HG03565 (cell line): Measurements from ENCODE around the gene TPSAB1.
"Not testable (repeated sequence)": the region's sequence is repeated elsewhere in the genome, so short reads cannot be mapped to it uniquely, and the experiment has no call there.

Source experiments
- ATAC-seq: cut with Tn5 transposase; IDR thresholded peaks from one replicate; pipeline ENCODE4 v1.9.1; 2021; ENCODE audit warnings: mild to moderate bottlenecking, moderate library complexity; ENCODE audit not compliant: unreplicated experiment

Gene TPSAB1

DNA sequence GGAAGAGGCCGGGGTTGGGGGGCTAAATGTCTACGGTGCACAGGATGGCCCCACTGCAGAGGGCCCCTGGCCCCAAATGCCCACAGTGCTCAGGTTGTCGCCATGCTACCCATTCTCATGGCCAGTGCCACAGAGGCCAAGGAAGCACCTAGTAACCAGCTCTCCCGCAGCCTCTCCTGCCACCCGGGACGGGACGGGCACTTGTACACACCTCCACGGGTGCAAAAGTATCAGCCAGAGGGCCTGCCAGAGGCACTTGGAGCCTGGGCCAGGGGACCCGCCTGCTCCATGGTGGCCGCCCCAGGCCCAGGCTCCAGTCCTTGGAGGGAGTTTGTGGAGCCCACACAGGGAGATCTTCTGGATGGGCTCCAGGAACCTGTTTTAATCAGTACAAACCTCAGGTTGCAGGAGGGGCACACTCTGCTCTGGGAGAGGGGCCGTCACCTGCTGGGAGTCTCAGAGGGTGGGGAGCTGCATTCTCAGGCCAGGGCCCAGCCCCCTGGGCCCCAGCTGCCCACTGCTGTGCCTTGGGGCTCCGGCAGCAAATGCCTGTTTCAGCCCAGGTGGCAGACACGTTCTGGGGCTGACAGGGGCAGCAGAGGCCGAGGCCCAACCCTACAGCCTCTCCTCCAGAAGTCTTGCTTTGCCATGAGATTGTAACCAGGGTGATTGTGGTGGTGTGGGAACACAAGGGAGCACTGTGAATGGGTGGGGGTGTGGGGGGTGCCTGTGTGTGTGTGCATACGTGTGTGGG is 23.3 kb downstream of the TPSAB1 start:
- ATAC-seq = no peak

DNA sequence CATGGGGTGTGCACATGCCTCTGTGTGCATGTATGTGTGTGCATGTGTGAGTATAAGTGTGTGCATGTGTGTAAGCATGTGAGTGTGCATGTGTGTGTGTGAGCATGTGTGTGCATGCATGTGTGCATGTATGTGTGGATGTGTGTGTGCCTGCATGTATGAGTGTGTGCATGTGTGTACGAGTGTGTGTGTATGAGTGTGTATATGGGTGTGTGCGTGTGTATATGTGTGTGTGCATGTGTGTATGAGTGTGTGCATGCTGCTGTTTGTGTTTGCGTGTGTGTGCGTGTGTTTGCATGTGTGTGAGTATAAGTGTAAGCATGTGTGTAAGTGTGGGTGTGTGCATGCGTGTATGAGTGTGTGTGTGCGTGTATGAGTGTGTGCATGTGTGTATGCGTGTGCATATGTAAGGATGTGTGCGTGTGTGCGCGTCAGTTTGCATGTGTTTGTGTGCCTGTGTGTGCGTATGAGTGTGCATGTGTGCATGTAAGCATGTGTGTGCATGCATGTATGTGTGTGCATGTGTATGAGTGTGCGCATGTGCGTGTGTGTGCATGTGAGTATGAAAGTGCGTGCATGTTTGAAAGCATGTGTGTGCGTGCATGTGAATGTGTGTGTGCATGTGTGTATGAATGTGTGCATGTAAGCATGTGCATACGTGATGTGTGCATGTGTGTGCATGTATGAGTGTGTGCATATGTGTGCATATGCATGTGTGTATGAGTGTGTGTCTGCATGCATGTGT is 24.0 kb downstream of the TPSAB1 start:
- no peak for ATAC-seq

DNA sequence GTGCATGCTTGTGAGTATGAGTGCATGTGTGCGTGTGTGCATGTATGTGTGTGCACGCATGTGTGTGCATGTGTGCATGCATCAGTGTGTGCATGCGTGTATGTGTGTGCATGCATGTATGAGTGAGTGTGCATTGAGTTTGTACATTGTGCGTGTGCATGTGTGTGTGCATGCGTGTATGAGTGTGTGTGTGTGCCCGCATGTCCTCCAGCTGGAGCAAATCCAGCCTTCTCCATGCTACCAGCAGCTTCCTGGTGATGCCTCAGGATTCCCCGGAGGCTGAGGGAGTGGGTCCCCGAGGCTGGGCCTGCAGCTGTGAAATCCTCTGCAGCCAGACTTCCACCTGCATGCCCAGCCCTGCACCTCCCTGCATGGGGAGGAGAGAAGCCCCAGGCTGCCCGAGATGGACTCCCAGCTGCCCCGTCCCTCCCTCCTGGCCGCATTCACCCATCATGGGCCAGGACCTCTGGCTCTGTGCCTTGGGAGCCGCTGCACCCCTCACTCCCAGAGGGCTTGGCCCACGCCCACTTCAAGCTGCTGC is 24.7 kb downstream of the TPSAB1 start:
- no peak for ATAC-seq

DNA sequence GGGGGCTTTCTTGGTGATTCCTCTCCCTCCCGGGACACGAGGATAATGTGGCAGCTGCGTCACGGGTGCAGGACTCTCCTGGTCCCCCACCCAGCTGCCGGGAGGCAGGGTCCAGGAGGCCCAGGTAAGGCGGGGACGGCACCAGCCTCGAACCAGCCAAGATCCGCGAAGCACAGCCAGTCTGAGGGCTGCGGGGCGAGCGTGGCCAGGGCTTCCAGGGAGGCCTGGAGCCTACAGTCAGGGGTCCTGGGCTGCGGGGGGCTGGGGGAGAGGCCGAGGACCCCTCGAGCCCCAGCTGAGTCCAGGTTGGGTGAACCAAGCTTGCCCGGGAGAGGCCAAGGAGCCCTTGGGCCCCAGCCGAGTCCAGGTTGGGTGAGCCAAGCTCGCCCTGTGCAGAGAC is 25.3 kb downstream of the TPSAB1 start:
- ATAC-seq = no peak

DNA sequence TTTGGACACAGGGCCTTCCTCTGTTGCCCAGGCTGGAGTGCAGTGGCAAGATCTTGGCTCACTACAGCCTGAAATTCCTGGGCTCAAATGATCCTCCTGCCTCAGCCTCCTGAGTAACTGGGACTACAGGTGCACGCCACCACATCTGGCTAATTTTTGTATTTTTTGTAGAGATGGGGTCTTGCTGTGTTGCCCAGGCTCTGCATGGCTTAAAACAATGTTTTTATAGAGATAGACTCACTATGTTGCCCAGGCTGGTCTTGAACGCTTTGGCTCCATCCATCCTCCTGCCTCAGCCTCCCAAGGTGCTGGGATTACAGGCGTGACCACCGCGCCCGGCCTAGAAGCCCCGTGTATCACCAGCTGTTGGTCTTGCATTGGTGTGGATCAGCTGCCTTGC is 28.9 kb downstream of the TPSAB1 start:
- ATAC-seq = not testable (repeated sequence)

DNA sequence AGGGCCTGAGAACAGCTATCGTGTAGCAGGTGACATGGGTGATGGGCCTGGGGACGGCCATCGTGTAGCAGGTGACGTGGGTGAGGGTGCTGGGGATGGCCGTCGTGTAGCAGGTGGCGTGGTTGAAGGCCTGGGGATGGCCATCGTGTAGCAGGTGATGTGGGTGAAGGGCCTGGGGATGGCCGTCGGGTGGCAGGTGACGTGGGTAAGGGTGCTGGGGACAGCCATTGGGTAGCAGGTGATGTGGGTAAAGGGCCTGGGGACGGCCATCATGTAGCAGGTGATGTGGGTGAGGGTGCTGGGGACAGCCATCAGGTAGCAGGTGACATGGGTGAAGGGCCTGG is 30.8 kb downstream of the TPSAB1 start:
- ATAC-seq = no peak

DNA sequence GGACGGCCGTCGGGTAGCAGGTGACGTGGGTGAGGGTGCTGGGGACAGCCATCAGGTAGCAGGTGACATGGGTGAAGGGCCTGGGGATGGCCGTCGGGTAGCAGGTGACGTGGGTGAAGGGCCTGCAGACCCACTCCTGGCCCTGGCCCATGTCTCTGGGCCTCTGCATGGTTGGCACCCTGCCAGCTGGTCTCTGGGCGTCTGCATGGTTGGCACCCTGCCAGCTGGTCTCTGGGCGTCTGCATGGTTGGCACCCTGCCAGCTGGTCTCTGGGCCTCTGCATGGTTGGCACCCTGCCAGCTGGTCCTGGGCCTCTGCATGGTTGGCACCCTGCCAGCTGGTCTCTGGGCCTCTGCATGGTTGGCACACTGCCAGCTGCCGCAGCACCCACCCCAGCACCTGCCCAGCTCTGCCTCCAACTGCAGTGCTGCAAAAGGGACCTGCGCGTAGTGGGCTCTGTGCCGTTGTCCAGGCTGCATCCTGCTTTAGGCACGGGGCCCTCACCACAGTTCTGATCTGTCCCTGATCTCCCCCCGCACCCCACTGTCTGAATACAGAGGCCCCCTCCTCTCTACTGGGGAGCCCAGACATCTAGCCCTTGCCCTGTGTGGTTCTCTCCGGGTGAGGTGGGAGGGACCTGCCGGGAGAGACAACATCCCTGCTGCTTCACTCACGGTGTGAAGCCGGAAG is 31.4 kb downstream of the TPSAB1 start:
- not testable (repeated sequence) for ATAC-seq

DNA sequence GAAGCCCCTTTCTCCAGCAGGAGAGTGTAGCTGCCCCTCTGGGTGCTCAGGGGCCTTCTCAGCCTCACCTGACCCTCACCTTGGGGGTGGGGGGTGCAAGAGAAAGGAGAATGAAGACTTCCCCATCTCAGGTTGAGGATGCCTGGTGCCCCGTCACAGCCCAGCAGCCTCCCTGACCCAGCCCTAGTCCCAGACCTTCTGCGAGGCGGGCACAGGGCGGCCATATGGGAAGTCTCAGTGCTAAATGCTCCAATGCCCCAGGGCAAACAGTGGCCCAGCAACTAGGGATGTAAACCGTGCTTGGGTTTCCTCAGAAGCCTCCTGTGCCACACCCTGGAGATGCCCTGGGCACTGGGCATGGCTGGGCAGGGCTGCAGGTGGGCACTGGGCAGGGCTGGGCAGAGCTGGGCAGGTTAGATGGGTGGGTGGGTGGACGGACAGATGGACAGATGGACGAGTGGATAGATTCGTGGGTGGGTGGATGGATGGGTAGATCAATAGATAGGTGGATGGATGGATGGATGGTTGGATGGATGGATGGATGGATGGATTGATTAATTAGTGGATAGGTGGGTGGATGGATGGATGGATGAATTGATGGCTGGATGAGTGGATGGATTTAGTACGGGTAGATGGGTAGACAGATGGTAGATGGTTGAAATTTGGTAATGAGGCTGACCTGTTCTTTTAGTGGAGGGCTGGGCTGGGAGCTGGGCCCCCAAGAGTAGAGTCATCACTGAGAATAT is 32.1 kb downstream of the TPSAB1 start:
- ATAC-seq = no peak

DNA sequence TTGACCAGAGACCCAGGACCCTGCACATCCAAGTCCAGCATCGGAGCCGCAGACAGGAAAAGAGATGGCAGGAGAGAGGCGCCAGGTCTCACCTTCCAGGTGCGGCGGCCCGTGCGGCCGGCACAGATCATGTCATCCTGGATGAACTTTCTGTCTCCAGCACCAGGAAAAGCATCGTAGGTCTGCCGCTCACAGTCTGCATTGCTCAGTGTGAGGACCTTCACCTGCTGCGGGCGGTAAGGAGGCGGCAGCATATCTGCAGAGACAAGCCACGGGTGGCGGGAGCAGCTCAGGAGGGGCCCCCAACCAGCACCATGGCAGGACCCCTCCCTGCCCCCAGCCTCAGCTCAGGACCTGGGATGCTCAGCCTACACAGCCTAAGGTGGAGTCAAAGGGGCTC is 33.3 kb downstream of the TPSAB1 start:
- no peak for ATAC-seq

DNA sequence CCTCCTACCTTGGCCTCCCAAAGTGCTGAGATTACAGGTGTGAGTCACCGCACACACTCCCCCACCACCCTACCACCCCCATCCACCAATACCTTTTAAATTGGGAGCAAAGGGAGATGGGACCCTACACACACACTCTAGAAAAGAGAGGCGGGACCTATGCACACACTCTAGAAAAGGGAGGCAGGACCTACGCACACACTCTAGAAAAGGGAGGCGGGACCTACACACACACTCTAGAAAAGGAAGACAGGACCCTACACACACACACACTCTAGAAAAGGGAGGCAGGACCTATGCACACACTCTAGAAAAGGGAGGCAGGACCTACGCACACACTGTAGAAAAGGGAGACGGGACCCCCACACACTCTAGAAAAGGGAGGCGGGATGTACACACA is 34.3 kb downstream of the TPSAB1 start:
- ATAC-seq = no peak

DNA sequence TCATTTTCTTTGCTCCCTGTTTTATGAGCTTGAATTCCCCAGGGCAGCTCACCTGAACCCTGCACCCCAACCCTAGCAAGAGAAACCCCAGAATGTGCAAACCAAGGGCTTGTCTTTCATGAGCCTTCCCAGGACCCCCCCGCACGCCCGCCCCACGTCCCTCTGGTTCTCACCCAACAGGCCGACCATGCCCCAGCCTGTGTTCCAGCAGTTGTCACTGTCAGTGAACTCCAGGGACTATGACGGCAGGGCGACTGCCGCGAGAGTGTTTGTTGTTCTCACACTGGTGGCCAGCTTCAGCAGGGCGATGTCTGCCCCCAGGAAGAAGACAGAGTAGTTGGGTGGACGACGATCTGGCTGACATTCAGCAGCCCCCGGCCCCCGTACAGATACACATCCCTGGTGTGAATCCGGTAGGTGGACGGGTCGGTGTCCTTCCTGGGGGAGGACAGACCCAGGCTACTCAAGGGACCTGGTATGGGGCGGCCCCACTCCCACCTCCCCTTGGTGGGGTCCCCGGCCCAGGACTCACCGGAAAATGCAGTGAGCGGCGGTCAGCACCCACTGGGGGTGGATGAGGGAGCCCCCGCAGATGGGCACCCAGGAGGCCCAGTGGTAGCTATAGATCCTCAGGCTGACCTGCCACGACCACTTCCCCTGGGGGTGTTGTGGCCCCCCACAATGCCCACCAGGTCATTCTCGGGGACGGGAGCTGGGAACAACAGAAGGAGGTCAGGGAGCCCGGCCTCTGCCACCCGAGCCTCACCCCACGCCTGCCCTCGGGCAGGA is 35.5 kb downstream of the TPSAB1 start:
- no peak for ATAC-seq

DNA sequence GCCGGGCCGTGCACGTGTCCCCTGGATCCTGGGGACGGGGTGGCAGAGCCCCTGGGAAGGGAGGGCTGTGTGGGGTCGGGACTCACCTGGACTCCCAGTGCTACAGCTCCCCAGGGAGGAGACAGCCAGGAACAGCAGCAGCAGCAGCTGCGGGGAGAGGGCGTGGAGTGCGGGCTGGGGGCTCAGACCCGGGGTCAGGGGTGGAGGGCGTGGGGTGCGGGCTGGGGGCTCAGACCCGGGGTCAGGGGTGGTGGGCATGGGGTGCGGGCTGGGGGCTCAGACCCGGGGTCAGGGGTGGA is 36.0 kb downstream of the TPSAB1 start:
- no peak for ATAC-seq

DNA sequence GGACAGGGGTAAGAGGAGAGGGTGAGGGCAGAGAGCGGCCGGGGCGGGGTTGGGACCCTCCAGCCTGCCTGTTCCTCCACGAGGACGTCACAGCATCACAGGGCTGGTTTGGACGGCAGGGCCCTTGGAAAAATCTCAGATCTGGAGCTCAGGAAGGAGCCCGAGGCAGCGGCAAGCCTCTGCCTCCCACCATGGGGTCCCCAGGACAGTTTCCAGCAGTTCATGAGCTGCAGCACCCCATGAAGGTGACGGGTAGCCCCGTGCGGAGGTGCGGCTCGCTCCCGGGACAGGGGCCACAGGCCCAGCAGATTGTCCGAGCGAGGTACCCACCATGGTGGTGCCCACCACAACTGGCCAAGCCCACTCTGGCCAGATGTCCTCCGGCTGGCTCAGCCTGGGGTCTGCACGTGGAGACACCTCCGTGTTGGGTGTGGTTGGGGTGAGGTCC is 36.7 kb downstream of the TPSAB1 start:
- no peak for ATAC-seq

DNA sequence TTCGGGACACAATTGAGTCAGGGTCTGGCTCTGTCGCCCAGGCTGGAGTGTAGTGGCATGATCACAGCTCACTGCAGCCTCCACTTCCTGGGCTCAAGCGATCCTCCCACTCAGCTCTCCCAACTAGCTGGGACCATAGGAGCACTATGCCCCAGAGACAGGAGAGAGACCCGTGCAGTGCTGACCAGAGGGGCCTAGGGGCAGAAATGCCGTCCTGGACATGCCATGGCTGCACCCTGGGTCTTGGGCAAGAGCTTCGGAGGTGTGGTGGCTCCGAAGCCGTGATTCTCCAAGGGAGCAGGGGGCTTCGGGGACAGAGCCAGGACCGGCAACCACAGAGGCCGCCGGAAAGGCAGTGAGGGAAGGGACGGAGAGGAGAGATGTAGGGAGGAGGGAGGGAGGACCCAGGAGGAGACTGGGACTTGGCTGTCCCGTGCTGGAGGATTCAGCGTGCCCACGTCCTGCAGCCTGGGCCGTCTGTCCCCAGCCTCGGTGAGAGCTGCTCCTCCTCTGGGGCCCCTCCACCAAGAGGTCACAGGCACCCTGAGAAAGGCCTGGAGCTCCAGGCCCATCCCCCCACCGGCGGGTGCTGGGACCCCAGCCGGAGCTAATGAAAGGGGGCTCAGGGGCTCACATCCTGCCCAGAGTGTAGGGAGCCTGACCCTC is 37.2 kb downstream of the TPSAB1 start:
- ATAC-seq = no peak

DNA sequence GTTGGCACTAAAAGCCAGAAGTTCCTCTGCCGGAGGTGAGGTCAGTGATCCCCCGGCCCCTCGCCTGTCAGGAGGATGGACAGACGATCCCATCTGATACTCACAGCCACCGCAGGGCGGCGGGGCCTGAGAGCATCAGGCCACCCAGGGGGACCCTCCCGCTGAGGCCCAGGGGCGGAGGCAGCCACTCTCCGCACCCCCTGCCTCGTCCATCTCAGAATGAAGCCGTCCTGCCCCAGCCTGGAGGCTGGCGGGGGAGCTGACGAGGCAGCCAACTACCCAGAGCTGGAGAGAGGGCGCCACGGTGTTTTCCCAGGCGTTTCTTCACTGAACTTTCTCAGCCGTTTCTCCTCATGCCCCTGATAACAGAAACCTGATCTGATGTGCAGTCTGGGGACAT is 38.0 kb downstream of the TPSAB1 start:
- no peak for ATAC-seq

DNA sequence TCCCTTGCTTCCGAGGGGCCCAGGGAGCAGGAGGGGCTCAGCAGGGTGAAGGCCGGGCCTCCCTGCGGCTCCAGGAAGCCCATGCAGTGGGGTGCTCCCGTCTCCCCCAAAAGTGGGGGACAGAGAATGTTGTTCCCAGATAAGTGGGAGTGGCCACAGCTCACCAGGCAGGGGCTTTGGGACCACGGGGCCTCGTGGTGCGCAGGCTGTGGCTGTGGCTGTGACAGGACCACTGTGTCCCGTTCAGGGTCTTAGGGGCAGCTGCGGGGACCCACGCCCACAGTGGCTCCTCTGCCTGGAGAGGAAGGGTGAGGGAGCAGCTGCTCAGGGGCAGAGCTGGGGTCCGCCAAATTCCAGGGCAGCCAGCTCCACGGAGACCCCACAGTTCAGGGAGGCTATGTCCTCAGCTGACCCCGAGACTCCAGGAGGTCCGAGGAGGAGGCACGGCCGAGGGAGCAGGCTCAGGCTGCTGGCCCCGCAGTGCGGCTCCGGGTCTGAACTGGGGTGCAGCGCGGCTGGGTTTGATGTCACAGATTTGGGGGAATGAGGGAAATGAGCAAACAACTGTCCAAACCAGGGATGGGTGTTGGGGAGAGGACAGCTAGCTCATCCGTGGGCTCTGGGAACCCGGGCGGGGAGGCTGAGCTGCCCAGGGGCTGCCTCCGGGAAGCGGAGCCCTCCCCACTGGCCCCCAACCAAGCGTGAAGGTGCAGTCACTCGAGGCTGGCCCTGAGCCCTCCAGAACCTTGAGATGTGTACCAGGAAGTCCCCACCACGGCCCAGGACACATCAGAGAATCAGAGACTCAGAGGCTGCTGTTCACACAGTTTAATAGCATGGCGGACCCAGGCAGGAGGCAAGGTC is 38.8 kb downstream of the TPSAB1 start:
- no peak for ATAC-seq

DNA sequence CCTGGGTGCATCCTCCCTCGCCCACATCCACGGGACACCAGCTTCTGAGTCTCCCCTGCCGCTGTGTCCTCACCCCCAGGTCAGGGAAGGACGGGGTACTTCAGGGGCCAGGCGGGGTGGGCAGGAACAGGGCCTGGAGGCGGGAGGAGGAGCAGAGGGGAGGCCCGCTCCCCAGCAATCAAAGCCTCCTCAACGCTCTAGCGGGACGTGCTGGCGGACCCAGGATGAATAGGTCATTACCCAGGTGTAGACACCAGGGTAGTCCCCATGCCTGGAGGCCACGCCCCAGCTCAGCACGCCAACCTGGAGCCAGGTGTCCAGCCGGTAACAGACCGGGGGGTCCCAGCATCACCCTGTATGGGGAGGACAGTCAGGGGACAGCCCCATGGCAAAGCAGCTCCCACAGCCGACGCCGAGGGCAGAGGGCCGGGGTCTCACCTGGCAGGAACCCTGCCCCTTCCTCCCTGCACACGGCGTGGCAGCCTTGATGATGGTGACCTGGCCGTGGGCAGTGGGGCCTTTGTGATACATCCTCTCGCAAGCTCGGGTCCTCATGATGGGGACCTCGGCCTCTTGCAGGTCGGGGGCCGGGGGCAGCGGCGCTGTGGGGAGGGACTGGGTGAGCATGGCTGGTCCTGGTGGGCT is 39.6 kb downstream of the TPSAB1 start:
- ATAC-seq = no peak

DNA sequence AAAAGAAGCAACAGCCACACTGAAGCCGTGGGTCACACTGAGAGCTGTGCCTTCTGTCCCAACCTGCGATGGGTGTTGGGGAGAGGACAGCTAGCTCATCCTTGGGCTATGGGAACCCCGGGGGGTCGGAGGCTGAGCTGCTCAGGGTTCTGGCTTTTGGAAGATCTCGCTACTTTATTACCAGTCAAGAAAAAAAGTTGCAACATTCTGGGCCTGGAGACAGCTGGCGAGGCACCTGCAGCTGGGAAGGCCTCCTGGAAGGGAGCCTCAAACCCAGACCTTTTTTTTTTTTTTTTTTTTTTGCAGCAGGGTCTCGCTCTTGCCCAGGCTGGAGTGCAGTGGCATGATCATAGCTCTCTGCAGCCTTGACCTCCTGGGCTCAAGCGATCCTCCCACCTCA is 40.3 kb downstream of the TPSAB1 start:
- ATAC-seq = no peak
